HL-60/S4 treated with retinoic acid at 250 ng/mL for 4 days and 3 days (cell line): ENCODE measurements around the gene SPARC.
"Not testable (repeated sequence)": the region's sequence is repeated elsewhere in the genome, so short reads cannot be mapped to it uniquely, and the experiment has no call there.

Experiments used
- in situ Hi-C: fragments of 300-500 bp; cut with MboI; formaldehyde crosslinking; loops from 2 replicates; pipeline ENCODE4 v1.7.0; 2022; ENCODE audit warnings: low sequenced_read_pairs

SPARC gene

GRCh38 chr5:151686674-151687407 lies at the start of gene SPARC:
TSS of gene SPARC (minus strand) at chr5:151686915. CDS start at chr5:151676188, 10,727 bp downstream.
- in situ Hi-C loops, result no loop called here

- in situ Hi-C loops, result no loop called here
These were observed 48.9 kb upstream of the SPARC start for GRCh38 chr5:151735646-151736045.

GRCh38 chr5:151734064-151734408 lies 47.3 kb upstream of the SPARC start:
- in situ Hi-C loops, result no loop called here

- in situ Hi-C loops, result no loop called here
These were observed 46.8 kb upstream of the SPARC start for GRCh38 chr5:151733358-151734063.

- in situ Hi-C loops, result no loop called here
These were observed 43.7 kb upstream of the SPARC start for GRCh38 chr5:151730381-151730780.

- in situ Hi-C loops, result not testable (repeated sequence)
These were observed 42.9 kb upstream of the SPARC start for GRCh38 chr5:151729597-151729996.

- in situ Hi-C loops, result no loop called here
These were observed 37.6 kb upstream of the SPARC start for GRCh38 chr5:151724360-151724759.

- in situ Hi-C loops, result no loop called here
These were observed 35.8 kb upstream of the SPARC start for GRCh38 chr5:151722546-151722945.

- in situ Hi-C loops, result no loop called here
These were observed 35.2 kb upstream of the SPARC start for GRCh38 chr5:151721812-151722391.

- in situ Hi-C loops, result no loop called here
These were observed 34.5 kb upstream of the SPARC start for GRCh38 chr5:151721087-151721646.

GRCh38 chr5:151720215-151720614 lies 33.5 kb upstream of the SPARC start:
- in situ Hi-C loops, result no loop called here

GRCh38 chr5:151719228-151720000 lies 32.7 kb upstream of the SPARC start:
- in situ Hi-C loops, result no loop called here

GRCh38 chr5:151718646-151719045 lies 31.9 kb upstream of the SPARC start:
- in situ Hi-C loops, result no loop called here

GRCh38 chr5:151718153-151718552 lies 31.4 kb upstream of the SPARC start:
- in situ Hi-C loops, result no loop called here

GRCh38 chr5:151717416-151717815 lies 30.7 kb upstream of the SPARC start:
- in situ Hi-C loops, result no loop called here

GRCh38 chr5:151709109-151709735 lies 22.5 kb upstream of the SPARC start:
- in situ Hi-C loops, result no loop called here

GRCh38 chr5:151708126-151708525 lies 21.4 kb upstream of the SPARC start:
- in situ Hi-C loops, result no loop called here

GRCh38 chr5:151707567-151707966 lies 20.9 kb upstream of the SPARC start:
- in situ Hi-C loops, result no loop called here

GRCh38 chr5:151706906-151707305 lies 20.2 kb upstream of the SPARC start:
- in situ Hi-C loops, result no loop called here

- in situ Hi-C loops, result no loop called here
These were observed 17.1 kb upstream of the SPARC start for GRCh38 chr5:151703780-151704179.

- in situ Hi-C loops, result no loop called here
These were observed 16.5 kb upstream of the SPARC start for GRCh38 chr5:151703227-151703626.
